T47D (cell line): ENCODE measurements around the gene ZFTA.

ENCODE experiments used
- DNase-seq, 2 experiments: peaks; one replicate each; pipeline versions ENCODE4 v3.0.0 to v3.0.0-alpha.2; 2011 to 2012; ENCODE audit warnings: low read depth in 1 of 2, low spot score in 1 of 2
- JUND ChIP-seq: IDR thresholded peaks from 2 replicates; pipeline ENCODE4 v1.6.1; 2012; ENCODE audit warnings: low read depth
- in situ Hi-C: cut with HindIII; loops from 2 replicates; pipeline ENCODE4 v1.10.0; 2016; ENCODE audit warnings: low sequenced_read_pairs, low pct_unique_long_range_greater_than_20kb

ZFTA gene

GRCh38 chr11:63719987-63720386 is 48.6 kb downstream of the ZFTA start:
- TF ChIP-seq JUND = no peak

DNA sequence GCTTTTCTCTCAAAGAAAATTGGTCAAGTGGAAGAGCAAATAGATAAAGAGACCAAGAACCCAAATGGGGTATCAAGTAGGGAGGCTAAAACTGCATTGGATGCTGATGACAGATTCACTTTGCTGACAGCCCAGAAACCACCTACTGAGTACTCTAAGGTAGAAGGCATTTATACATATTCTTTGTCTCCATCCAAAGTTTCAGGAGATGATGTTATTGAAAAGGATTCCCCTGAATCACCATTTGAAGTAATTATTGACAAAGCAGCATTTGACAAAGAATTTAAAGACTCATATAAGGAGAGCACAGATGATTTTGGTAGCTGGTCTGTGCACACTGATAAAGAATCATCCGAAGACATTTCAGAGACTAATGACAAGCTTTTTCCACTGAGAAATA is 49.6 kb downstream of the ZFTA start:
- no peak for TF ChIP-seq JUND
- DNase-seq = no peak
- in situ Hi-C loops = no loop called here

More at GRCh38 chr11:63719987-63720386, 48.6 kb downstream of the ZFTA start:
- DNase-seq = no peak
- in situ Hi-C loops = no loop called here
